Central memory CD8-positive, alpha-beta T cell (primary cell): ENCODE results near the gene ATP1B2.

Experiments
- ATAC-seq: fragments of 150-1000 bp; cut with Tn5 transposase; replicated peaks from 2 replicates; pipeline ENCODE4 v1.10.0; 2022; ENCODE audit warnings: mild to moderate bottlenecking, moderate FRiP score, moderate number of reproducible peaks; ENCODE audit not compliant: poor library complexity, severe bottlenecking; ENCODE audit errors: extremely low read depth
- DNase-seq, 2 donors: peaks; one replicate each; pipeline ENCODE4 v3.0.0; 2021; ENCODE audit warnings: low spot score in 2 of 2
- H3K27ac Mint-ChIP-seq: one replicate; pipeline ENCODE4 v1.8.0; 2022; ENCODE audit warnings: low read depth, mild to moderate bottlenecking, moderate library complexity, mixed read lengths
- H3K27me3 Mint-ChIP-seq: one replicate; pipeline ENCODE4 v1.8.0; 2022; ENCODE audit warnings: mixed read lengths
- H3K36me3 Mint-ChIP-seq: one replicate; pipeline ENCODE4 v1.8.0; 2022; ENCODE audit warnings: mild to moderate bottlenecking, moderate library complexity, mixed read lengths; ENCODE audit not compliant: insufficient read depth
- H3K4me1 Mint-ChIP-seq: one replicate; pipeline ENCODE4 v1.8.0; 2022; ENCODE audit warnings: mixed read lengths
- H3K4me3 Mint-ChIP-seq: one replicate; pipeline ENCODE4 v1.8.0; 2022; ENCODE audit warnings: mild to moderate bottlenecking, moderate library complexity, mixed read lengths
- H3K9me3 Mint-ChIP-seq: one replicate; pipeline ENCODE4 v1.8.0; 2022; ENCODE audit warnings: mixed read lengths

The ATP1B2 gene

DNA sequence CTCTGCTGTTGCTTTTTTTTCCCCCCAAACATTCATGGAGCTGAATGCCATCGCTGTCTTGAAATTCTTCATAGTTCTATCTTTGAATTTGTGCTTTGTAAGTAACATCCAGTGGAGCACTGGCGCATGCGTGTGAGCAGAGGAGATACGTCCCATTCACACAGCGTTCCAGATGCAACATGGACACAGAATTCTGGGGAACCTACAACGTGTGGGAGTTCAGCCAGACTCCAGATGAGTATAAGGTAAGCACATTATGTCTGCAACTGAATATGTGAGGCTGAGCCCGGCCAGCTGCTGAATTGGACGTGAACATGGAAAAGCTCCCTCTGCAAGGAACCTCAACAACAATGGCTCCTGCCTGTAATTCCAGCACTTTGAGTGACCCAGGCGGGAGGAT, 4.3 kb upstream of the ATP1B2 start:
- peaks cover 18% of the 10 kb centered on the region for H3K4me1 Mint-ChIP-seq
- peaks cover 4% of the 10 kb centered on the region for H3K36me3 Mint-ChIP-seq
- ATAC-seq (no peak), DNase-seq (no peak)
- H3K27me3 Mint-ChIP-seq = peaks cover 59% of the 10 kb centered on the region
- no peak overlapping the region for H3K4me3 Mint-ChIP-seq
- H3K9me3 Mint-ChIP-seq = no peaks in the 10 kb centered on the region
- H3K27ac Mint-ChIP-seq = no peak overlapping the region

DNA sequence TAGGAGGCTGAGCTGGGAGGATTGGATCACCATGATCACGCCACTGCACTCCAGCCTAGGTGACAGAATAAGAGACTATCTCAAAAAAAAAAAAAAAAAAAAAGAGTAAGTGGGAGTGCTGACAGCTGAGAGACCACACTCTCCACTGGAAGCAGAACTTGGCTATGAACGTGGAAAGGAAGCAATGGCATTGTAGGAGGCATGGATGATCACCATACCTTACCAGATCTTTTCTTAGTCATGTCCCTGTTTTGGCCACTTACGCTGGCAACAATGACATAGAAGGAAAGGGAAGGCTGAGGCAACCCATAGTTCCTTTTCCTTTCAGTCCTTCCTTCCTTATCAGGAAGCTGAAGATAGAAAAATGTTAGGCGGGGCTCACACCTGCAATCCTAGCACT, 3.7 kb upstream of the ATP1B2 start:
- peaks cover 5% of the 10 kb centered on the region for H3K36me3 Mint-ChIP-seq
- no peak overlapping the region for H3K27ac Mint-ChIP-seq
- ATAC-seq (no peak), DNase-seq (no peak)
- H3K4me3 Mint-ChIP-seq = no peak overlapping the region
- H3K4me1 Mint-ChIP-seq = peaks cover 18% of the 10 kb centered on the region
- peaks cover 61% of the 10 kb centered on the region for H3K27me3 Mint-ChIP-seq
- H3K9me3 Mint-ChIP-seq = no peaks in the 10 kb centered on the region

DNA sequence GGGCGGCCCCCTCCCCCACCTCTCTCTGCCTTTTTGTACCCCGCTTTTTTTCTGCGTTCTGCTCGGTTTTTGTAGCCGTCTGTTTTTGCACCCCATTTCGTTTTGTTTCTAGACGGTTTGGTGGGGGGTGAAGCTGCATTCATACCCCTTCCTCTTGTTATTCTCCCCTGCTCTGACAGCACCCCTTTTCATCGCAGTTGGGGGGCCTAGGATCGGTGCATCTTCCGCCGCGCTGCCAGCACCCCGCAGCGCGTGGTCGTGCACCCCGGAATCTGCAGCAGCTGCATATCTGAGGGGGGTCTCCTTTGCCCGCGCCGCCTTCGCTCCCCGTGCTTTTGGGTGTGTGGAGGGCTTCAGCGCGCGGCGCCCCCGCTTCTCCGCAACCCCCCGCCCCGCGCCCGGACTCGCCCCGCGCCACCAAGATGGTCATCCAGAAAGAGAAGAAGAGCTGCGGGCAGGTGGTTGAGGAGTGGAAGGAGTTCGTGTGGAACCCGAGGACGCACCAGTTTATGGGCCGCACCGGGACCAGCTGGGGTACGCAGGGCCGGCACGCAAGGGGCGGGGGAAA, 455 bp downstream of the ATP1B2 start:
- Mint-ChIP-seq H3K36me3 (peaks cover 6% of the 10 kb centered on the region), H3K27me3 (peaks cover 73% of the 10 kb centered on the region), H3K4me1 (peaks cover 18% of the 10 kb centered on the region), H3K9me3 (no peaks in the 10 kb centered on the region), H3K4me3 (peak overlapping the region; percentile 69), H3K27ac (no peak overlapping the region)
- DNase-seq (no peak), ATAC-seq (peak; percentile 15)

DNA sequence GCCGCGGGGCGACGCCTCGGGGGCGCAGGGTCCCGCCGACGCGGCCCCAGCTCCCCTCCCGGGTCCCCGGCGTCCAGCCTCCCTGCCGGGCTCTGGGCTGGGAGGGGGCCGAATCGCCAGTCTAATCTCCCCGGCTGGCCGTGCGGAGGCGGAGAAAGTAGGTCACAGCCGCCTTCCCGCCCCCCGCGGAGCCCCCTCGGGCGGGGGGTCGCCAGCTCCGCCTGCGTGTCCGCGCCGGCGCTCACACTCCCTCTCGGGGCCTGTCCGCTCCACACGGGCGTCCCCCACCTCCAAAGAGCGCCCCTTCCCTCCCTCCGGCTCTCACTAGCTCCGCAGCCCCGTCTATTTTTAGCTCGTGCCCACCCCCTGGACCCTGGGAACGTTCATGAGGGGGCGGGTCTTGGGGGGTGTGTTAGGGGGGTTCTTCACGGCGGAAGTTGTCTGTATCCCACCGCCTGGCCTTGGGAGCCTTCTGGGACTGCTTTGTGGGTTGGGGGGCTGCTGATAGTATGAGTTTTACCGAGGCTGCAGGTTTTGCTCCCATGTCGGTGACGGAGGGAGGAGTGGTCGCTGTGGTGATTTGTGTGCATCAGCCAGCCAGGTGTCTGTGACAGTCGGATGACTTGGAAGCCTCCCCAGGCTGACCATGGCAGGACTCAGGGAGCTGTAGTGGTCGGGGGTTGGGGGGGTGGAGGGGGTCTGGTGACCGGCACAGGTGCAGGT, 1.1 kb downstream of the ATP1B2 start:
- Mint-ChIP-seq H3K9me3 (no peaks in the 10 kb centered on the region), H3K36me3 (peaks cover 6% of the 10 kb centered on the region), H3K4me1 (peaks cover 18% of the 10 kb centered on the region), H3K4me3 (peak overlapping the region; percentile 69), H3K27ac (no peak overlapping the region), H3K27me3 (peaks cover 68% of the 10 kb centered on the region)
- DNase-seq (no peak), ATAC-seq (no peak)

DNA sequence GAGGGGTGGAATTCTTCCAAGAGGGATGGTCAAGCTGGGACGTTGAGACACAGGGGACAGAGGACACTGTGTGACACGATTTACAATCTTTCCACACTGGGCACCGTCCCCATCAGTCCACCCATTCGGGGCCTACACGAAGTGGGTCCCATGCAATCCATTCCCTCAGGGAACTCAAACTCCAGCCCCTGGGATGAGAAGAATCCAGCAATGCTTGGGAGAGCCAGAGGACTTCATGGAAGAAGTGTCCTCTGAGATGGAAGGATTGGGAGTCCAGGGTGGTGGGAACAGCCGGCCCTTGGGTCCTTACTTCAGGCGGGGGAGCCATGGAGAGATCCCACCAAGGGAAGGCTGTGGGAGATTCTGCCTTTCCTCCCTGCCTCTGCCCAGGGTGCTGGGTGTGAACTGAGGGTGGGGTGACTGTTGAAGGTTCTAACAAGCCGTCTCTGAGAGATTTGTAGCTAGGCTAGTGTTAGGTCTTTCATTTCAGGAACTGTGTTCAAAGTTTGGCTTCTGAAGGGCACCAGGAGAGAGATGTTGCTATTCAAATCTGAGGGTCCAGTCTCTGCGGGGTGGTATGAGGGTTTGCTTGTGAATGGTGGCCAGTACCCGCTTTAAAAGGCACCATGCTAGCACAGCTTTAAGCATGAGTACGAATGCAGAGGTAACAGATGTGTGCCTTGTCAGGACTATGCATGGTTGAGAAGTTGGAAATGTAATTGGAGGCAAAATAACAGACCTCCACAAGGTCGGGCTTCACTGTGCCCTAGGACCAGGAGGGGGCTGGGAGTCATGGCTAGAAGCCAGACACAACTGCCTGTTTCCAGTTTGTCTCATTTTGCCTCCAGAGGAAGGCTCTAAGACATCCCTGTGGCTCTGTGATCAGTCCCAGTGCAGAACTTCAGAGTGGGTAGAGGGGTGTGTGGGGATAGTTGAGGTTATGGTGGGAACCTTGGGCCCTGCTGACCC, 1.9 kb downstream of the ATP1B2 start:
- Mint-ChIP-seq H3K27me3 (peaks cover 71% of the 10 kb centered on the region), H3K27ac (no peak overlapping the region), H3K4me1 (peaks cover 18% of the 10 kb centered on the region)

DNA sequence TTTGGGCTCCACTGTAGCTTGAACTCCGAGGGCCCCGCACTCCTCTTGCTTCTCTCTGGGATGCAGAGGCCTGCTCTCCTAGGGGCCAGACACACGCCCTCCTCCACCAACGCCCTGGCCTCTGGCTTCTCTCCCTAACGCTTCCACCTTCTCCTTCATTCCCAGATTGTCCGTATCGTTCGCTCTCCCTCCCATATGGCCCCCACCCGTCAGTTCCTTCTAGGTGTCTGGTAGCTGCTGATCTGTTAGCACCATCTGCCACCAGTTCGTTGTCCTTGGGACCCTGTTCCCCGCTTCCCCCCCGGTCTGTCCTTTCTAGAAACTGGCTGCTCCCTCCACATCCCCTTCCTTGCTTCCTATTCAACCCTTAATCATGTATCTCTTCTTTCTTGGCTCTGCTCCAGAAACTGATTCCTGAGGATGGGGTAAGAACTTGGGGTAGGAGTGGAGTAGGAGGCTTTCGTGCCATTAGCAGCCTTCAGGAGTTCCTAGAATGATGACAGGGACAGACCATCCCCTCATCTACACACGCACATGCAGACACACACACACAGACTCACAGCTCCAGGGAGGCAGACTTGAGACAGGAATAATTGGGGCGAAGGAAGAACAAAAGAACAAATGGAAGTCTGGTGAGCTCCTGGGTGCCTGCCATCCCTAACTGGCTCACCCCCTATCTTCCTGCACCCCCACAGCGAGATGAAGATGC, 4.3 kb downstream of the ATP1B2 start:
- Mint-ChIP-seq H3K4me1 (peaks cover 15% of the 10 kb centered on the region), H3K27ac (no peak overlapping the region), H3K9me3 (no peaks in the 10 kb centered on the region)

More for the DNA sequence above, 1.9 kb downstream of the ATP1B2 start:
- peak overlapping the region; percentile 43 for H3K4me3 Mint-ChIP-seq
- no peaks in the 10 kb centered on the region for H3K9me3 Mint-ChIP-seq
- DNase-seq = no peak
- ATAC-seq = no peak
- peaks cover 6% of the 10 kb centered on the region for H3K36me3 Mint-ChIP-seq

DNA sequence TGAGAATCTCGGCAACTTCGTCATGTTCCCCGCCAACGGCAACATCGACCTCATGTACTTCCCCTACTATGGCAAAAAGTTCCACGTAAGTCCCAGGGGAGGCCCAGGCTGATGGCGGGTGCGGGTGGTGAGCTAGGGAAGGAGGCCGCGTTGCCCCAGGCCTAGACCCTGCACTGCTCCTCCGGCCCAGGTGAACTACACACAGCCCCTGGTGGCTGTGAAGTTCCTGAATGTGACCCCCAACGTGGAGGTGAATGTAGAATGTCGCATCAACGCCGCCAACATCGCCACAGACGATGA, 4.8 kb downstream of the ATP1B2 start:
- peaks cover 49% of the 10 kb centered on the region for H3K27me3 Mint-ChIP-seq
- H3K36me3 Mint-ChIP-seq = peaks cover 3% of the 10 kb centered on the region
- DNase-seq (no peak), ATAC-seq (no peak)
- peaks cover 9% of the 10 kb centered on the region for H3K4me1 Mint-ChIP-seq
- H3K4me3 Mint-ChIP-seq = no peak overlapping the region
- H3K27ac Mint-ChIP-seq = no peak overlapping the region
- H3K9me3 Mint-ChIP-seq = no peaks in the 10 kb centered on the region

More for the DNA sequence above, 4.3 kb downstream of the ATP1B2 start:
- Mint-ChIP-seq H3K4me3 (no peak overlapping the region), H3K36me3 (peaks cover 3% of the 10 kb centered on the region), H3K27me3 (peaks cover 55% of the 10 kb centered on the region)
- DNase-seq (no peak), ATAC-seq (no peak)

DNA sequence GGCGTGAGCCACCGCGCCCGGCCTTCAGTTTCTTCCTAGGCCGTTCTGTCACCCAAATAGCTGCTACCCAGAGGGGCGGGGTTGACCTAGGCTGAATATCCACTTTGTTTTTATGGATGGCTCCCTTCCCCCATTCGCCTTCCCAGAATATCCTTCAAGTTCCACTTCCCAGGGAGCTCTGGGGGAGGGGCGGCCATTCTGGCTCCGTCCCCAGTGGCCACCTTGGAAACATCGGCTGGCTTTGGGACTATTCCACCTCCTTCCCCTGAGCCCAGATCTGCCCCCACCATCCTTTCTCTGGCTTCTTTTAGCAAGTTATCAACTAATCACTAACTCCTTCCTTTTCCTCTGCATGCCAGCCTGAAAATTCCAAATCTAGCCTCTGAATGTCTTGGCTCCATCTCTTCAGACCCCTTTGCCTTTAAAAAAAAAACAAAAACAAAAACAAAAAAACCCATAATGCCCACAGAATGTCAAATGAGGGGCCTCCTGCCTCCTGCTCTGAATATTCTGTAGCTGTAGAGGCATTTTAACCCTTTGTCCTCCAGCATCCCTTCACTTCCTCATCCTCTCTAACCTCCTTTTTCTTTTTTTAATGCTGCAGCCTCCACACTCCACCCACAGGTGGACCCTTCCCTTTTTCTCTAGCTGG, 6.4 kb downstream of the ATP1B2 start:
- H3K36me3 Mint-ChIP-seq = peaks cover under 1% of the 10 kb centered on the region
- no peak overlapping the region for H3K4me3 Mint-ChIP-seq
- DNase-seq = no peak
- H3K4me1 Mint-ChIP-seq = no peaks in the 10 kb centered on the region
- H3K9me3 Mint-ChIP-seq = no peaks in the 10 kb centered on the region
- no peak overlapping the region for H3K27ac Mint-ChIP-seq
- peaks cover 37% of the 10 kb centered on the region for H3K27me3 Mint-ChIP-seq
- ATAC-seq = no peak

DNA sequence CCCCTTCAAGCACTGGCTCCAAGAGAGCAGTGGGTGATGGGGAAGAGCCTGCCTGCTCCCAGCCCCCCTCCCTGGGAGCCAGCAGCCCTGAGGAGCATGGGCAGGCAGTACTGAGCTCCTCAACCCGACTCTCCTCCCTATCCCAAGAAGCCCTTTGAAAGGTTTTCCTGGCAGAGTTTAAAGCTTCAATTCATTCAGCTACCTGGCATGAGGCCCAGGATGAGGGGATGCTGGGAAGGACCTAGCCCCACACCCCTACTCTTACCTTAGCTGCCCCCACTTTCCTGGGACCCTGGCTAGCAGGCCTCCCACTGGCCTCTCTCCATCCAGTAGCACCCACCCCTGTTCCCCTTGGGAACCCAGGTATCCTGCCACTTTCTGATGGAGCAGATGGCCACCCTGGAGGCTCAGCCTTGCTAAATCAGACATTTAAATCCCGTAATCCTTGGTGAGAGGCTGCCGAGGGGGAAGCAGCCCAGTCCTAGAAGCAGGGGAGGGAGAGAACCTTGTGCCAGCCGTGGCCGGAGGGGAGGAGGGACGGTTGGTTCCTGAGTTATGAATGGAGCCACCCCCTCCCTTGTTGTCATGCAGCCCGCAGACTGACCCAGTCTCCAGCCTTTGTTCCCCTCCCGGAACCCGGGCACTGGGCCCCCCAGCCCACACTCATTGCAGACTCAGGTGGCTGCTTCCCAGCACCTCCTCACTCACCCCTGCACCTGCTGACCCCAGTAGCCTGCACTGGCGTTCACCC, 17.1 kb downstream of the ATP1B2 start:
- Mint-ChIP-seq H3K4me1 (no peaks in the 10 kb centered on the region), H3K27ac (no peak overlapping the region), H3K36me3 (peaks cover 43% of the 10 kb centered on the region), H3K4me3 (no peak overlapping the region), H3K9me3 (no peaks in the 10 kb centered on the region), H3K27me3 (no peaks in the 10 kb centered on the region)
- DNase-seq (no peak), ATAC-seq (no peak)

DNA sequence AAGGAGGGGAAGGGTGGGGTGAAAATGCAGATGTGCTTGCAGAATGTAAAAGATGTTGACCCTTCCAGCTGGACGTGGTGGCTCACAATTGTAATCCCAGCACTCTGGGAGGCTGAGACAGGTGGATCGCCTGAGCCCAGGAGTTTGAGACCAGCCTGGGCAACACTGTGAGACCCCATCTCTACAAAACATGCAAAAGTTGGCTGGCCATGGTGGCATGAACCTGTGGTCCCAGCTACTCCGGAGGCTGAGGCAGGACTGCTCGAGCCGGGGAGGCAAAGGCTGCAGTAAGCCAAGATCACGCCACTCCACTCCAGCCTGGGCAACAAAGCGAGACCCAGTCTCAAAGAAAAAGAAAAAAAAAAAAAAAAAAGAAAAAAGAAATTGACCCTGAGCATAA, 17.8 kb downstream of the ATP1B2 start:
- Mint-ChIP-seq H3K4me3 (no peak overlapping the region), H3K4me1 (no peaks in the 10 kb centered on the region), H3K36me3 (peaks cover 49% of the 10 kb centered on the region), H3K9me3 (peaks cover 2% of the 10 kb centered on the region), H3K27me3 (no peaks in the 10 kb centered on the region), H3K27ac (no peak overlapping the region)
- no peak for ATAC-seq
- no peak for DNase-seq

DNA sequence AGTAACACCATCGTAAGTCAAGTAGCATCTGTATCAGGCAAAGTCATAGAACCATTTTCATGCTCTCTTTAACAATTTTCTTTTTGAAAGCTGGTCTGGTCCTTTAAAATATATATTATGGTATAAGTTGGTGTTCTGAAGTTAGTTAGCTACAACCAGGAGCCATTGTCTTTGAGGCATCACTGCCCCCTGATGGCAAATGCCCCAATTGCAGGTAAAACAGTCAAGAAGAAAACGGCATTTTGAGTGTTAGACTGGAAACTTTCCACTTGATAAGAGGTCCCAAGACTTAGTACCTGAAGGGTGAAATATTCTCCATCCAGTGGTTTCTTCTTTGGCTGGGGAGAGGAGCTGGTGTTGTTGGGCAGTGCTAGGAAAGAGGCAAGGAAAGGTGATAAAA, 22.5 kb downstream of the ATP1B2 start:
- ATAC-seq (no peak), DNase-seq (no peak)
- Mint-ChIP-seq H3K4me1 (peaks cover 8% of the 10 kb centered on the region), H3K36me3 (peaks cover 49% of the 10 kb centered on the region), H3K4me3 (no peak overlapping the region), H3K27me3 (no peaks in the 10 kb centered on the region), H3K27ac (no peak overlapping the region), H3K9me3 (peaks cover 8% of the 10 kb centered on the region)
